ENCODE results near the gene CRYGN. TPM values are rescaled to one million over a fixed set of nuclear protein-coding genes. Genes with fewer than 3 reads are reported as not detected.

The CRYGN gene

DNA sequence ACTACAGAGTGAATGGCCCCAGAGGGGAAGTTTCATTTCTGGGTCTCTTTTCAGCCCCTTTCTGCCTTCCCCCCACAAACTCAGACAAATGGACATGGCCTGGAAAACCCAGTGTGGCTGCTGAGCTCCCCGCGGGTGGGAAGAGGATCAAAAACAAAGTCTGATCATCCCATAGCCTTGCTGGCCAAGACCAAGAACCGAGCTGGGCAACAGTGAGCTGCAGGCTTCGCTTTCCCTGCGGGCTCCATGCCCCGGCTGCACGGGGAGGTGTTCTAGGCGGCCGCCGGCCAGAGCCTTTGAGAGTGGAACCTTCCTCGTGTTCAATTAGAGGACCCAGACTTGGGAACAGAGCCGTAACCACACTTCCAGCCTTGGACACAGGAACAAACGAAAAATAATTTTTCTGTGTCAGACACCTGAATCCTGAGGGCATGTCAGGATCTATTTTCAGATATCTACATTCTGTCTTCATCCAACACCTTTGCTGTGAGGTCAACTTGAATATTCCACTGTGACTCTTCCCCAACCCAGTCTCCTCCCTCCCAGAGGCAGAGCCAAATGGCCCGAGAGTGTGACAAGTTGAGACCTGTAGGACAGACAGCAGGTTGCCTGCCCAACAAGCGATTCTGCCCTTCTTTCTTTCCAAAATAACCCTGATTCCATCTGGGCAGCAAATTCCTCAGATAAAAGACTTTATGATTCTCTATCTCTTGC lies 56.1 kb downstream of the CRYGN start:
- Histone ChIP-seq H3K27me3 (ENCODE audit: control insufficient read depth, insufficient read depth, low read length) (peaks cover 76% of the 10 kb centered on the region), H3K4me1 (ENCODE audit: control insufficient read depth, insufficient read depth, low read length) (no peaks in the 10 kb centered on the region), H3K9me3 (replicated peaks; ENCODE audit: low read length) (no peaks in the 10 kb centered on the region), H3K4me2 (ENCODE audit: low read length) (no peak overlapping the region), H3K9ac (ENCODE audit: low read depth, low read length) (no peak overlapping the region), H3K4me3 (ENCODE audit: low read length) (no peak overlapping the region), H3K36me3 (ENCODE audit: insufficient read depth, low read length) (no peaks in the 10 kb centered on the region)

DNA sequence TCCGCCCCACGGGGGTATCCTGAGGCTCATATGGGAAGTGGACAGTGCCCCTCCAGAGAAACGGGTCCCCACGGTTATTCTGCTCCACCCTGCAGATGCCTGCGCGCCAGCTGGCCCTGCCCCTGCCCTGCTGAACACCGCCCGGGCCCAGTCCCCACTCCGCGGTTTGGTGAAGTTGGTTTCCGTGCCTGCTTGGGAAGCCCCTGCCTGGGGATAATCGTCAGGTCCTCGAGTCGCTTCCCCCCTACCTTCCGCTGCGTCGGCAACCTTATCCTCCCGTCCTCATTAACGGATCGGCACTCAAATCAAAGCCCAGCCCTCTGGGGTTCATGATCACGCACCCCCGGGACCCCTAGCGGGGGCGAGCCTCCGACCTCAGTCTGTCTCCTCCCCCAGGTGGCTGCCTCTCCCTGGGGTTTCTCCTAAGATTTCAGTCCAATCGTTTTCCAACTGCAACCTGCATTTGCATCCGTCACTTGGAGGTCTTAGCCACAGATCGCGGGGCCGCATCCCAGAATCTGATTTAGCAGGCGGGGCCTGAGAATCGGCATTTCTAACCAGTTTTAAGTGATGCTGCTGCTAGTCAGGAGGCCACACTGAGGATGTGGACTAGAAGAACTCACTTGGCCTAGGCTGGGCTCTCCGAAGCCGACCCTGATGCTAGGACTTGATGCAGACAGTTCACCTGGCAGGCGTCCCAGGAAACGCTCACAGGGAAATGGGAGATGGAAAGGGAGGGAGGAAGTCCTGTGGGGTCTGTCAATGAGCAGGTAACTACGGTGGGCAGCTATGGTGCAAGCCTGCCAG lies 57.7 kb downstream of the CRYGN start:
- H3K36me3 ChIP-seq (ENCODE audit: insufficient read depth, low read length) = peaks cover 2% of the 10 kb centered on the region
- H3K4me2 ChIP-seq (ENCODE audit: low read length) = no peak overlapping the region
- no peak overlapping the region for H3K9ac ChIP-seq (ENCODE audit: low read depth, low read length)
- no peak overlapping the region for H3K4me3 ChIP-seq (ENCODE audit: low read length)
- H3K27me3 ChIP-seq (ENCODE audit: control insufficient read depth, insufficient read depth, low read length) = peaks cover 63% of the 10 kb centered on the region
- H3K9me3 ChIP-seq (replicated peaks; ENCODE audit: low read length) = no peaks in the 10 kb centered on the region
- no peaks in the 10 kb centered on the region for H3K4me1 ChIP-seq (ENCODE audit: control insufficient read depth, insufficient read depth, low read length)

DNA sequence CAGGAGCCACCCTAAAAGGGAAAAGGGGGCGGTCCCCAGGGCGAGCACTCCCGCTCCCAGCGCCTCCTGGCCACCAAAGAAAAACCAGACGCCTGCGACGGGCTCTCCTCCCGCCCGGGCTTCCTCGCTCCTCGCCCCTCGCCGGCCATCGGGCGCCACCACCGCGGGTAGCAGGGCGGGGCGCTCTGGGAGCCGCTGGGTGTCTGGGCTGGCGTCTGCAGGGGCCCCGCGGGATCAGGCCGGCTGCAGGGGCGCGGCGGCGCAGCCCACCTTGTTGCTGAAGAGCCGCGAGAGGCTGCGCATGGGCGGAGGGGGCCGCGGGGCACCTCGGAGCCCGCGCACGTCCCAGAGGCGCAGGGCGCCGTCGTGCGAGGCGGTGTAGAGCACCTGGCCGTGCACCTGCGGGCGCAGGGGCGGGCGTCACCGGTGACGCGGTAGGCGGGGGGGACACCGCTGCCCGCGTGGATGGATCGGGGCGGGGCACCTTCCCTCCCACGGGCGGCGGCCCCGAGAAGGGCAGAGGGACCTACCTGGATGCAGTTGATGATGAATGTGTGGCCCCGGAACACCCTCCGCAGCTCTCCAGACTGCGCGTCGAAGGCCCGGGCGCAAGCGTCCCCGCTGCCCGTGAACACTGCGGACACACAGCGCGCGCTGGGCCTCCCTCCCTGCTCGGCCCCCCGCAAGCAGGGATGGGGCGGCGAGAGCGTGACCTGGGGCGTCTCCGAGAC lies 58.4 kb downstream of the CRYGN start:
- no peaks in the 10 kb centered on the region for H3K9me3 ChIP-seq (replicated peaks; ENCODE audit: low read length)
- no peaks in the 10 kb centered on the region for H3K4me1 ChIP-seq (ENCODE audit: control insufficient read depth, insufficient read depth, low read length)
- peak overlapping the region; percentile 25 for H3K4me2 ChIP-seq (ENCODE audit: low read length)
- H3K4me3 ChIP-seq (ENCODE audit: low read length) = no peak overlapping the region
- H3K27me3 ChIP-seq (ENCODE audit: control insufficient read depth, insufficient read depth, low read length) = peaks cover 55% of the 10 kb centered on the region
- no peak overlapping the region for H3K9ac ChIP-seq (ENCODE audit: low read depth, low read length)
- H3K36me3 ChIP-seq (ENCODE audit: insufficient read depth, low read length) = peaks cover 10% of the 10 kb centered on the region

DNA sequence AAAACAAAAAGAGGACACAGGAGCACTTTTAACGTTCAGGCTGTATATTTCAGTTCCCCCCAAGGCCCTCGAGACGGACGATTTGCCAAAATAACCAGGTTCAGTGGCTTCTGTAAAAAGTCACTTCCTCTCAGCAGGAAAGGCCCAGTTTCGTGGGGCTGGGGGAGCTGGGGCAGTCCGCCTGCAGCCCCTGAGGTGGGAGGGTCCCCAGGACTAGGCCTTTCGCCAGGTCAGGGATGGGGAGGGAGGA lies 58.9 kb downstream of the CRYGN start:
- Histone ChIP-seq H3K9me3 (replicated peaks; ENCODE audit: low read length) (no peaks in the 10 kb centered on the region), H3K4me3 (ENCODE audit: low read length) (no peak overlapping the region), H3K4me2 (ENCODE audit: low read length) (no peak overlapping the region), H3K4me1 (ENCODE audit: control insufficient read depth, insufficient read depth, low read length) (no peaks in the 10 kb centered on the region), H3K9ac (ENCODE audit: low read depth, low read length) (no peak overlapping the region), H3K36me3 (ENCODE audit: insufficient read depth, low read length) (peaks cover 13% of the 10 kb centered on the region), H3K27me3 (ENCODE audit: control insufficient read depth, insufficient read depth, low read length) (peaks cover 50% of the 10 kb centered on the region)

DNA sequence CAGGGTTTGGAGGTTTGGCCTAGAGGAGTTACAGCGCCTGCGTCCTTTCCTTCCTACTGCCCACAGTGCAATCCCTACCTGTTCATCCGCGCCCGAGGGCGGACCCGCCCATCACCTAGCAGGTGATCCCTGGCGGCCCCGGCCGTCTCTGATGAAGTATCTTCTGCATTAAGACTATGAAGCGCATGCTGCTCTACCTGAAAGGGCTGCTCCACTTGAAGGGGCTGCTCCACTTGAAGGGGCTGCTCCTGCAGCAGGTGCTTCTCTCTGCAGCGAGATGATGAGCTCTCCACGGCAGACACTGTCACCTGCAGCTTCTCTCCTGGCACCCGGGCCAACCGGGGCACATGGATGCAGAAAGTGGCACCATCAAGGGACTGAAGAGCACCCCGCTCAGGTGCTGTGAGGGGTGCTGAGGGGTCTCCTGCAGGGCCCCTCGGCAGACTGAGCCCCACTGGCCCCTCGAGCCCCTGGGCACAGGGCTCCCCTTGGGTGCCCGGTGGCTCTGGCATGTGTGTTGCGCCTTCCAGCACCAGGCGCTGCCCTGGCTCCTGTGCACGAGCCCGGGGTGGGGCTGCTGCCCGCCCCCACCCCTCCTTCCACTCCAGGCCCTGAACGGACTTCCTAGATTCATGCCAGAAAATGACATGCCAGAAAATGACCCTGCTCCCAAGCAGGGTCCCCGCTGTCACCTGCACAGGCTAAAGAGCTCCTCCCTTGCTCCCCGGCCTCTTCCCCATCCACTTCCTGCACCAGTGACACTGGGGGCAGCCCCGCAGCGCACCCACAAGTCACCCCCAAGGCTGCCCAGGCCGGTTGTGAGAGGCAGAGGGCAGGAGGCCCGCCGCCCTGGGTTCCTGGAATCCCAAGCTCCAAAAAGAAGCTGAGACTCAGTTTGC lies 59.5 kb downstream of the CRYGN start:
- no peak overlapping the region for H3K4me3 ChIP-seq (ENCODE audit: low read length)
- H3K27me3 ChIP-seq (ENCODE audit: control insufficient read depth, insufficient read depth, low read length) = peaks cover 44% of the 10 kb centered on the region
- H3K4me1 ChIP-seq (ENCODE audit: control insufficient read depth, insufficient read depth, low read length) = no peaks in the 10 kb centered on the region
- H3K36me3 ChIP-seq (ENCODE audit: insufficient read depth, low read length) = peaks cover 13% of the 10 kb centered on the region
- H3K9me3 ChIP-seq (replicated peaks; ENCODE audit: low read length) = no peaks in the 10 kb centered on the region
- H3K9ac ChIP-seq (ENCODE audit: low read depth, low read length) = no peak overlapping the region
- H3K4me2 ChIP-seq (ENCODE audit: low read length) = no peak overlapping the region

DNA sequence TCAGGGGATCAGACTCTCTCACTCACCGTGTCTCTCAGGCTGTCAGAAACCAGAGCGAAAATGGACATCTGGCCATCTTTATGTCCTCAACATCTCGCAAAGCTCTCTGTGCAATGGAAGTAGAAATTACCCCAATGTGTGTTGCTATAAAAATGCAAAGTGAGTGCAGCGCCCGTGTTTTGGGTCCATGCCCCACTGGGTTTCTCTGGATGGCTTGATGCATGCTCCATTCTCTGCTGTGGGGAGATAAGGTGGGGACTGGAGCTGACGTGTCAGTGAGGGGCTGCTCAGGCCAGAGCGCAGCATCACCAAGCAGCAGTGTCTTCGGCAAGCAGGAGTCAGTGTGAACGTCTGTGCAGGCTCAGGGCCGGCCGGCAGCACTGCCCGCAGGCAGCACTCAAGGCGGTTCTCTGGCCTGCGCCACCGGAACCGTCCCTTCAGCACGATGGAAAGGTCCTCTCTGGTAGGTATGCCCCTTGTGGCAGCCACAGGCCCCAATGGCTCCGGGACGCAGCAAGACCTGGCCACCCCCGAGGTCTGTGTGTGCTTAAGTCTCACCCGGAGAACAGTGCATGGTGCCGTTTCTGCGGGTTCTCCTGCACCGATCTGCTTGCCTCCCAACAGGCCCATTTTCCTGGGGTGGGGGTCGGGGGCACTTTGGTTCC lies 60.3 kb downstream of the CRYGN start:
- Histone ChIP-seq H3K36me3 (ENCODE audit: insufficient read depth, low read length) (peaks cover 13% of the 10 kb centered on the region), H3K4me1 (ENCODE audit: control insufficient read depth, insufficient read depth, low read length) (no peaks in the 10 kb centered on the region), H3K9ac (ENCODE audit: low read depth, low read length) (no peak overlapping the region), H3K4me2 (ENCODE audit: low read length) (no peak overlapping the region), H3K9me3 (replicated peaks; ENCODE audit: low read length) (no peaks in the 10 kb centered on the region), H3K27me3 (ENCODE audit: control insufficient read depth, insufficient read depth, low read length) (peaks cover 36% of the 10 kb centered on the region), H3K4me3 (ENCODE audit: low read length) (no peak overlapping the region)

DNA sequence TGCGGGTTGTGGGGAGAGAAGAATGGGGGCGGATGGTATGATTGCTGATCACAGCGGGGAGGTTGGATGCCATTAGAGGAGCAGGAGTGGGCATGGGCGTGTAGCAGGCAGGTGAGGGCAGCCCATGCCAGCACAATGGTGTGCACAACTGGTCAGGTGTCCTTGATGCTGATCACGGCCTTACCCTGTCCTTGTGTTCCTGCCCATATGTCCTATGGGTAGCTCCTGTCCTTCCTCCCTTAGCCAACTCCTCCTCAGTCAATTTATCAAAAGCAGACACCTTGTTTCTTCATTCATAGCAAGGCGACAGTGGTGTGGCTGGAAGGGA lies 60.8 kb downstream of the CRYGN start:
- no peak overlapping the region for H3K9ac ChIP-seq (ENCODE audit: low read depth, low read length)
- peaks cover 13% of the 10 kb centered on the region for H3K36me3 ChIP-seq (ENCODE audit: insufficient read depth, low read length)
- H3K27me3 ChIP-seq (ENCODE audit: control insufficient read depth, insufficient read depth, low read length) = peaks cover 31% of the 10 kb centered on the region
- H3K4me1 ChIP-seq (ENCODE audit: control insufficient read depth, insufficient read depth, low read length) = no peaks in the 10 kb centered on the region
- no peak overlapping the region for H3K4me3 ChIP-seq (ENCODE audit: low read length)
- no peak overlapping the region for H3K4me2 ChIP-seq (ENCODE audit: low read length)
- H3K9me3 ChIP-seq (replicated peaks; ENCODE audit: low read length) = no peaks in the 10 kb centered on the region

Small RNA genes lying within 50 kb of the gene (small RNA-seq; reads per million reads assigned to genes)
- gene MIR3907 = not detected
- gene RN7SL76P = not detected

All from skeletal muscle satellite cell (primary cell).